ENCODE measurements around the gene IPO7. TPM values are rescaled to one million over a fixed set of nuclear protein-coding genes. Genes with fewer than 3 reads are reported as not detected.

The IPO7 gene
- total and polyA plus RNA-seq, 2 of the 13 experiments (the other 11 are each of a cell fraction or from before 2014, with no cell fraction given), result 59.4 to 98.4 TPM

DNA sequence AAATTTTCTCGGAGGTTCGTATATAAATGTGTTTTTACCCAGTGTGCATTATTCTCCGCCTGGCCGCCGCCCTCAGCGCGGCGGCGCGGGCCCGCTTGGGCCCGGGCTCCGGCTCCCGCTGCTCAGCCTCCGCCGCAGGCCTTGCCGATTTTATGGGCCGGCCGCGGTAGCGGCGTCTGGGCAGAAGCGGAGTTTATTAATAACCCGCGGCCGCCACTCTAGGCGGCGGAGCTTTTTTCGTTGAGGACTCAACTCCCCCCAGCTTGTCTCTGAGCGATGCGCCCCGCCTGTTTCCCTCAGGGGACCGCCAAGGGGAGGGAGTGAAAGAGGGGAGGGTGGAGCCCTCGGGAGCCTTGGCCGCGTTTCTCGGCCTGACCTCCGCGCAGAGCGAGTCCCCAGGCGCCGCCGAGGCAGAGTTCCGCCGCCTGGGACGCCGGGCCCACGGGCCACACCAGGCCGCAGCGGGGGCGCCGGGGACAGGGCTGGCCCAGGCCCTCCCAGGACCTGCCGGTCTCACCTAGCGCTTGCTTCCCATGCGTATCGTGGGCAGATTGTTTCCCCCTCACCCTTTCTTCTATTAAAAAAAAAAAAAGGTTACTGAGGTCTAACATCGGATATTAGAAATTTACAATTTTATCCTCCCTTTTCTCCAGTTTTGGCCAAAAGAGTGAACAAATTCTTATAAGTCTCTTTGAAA is 76.8 kb downstream of the IPO7 start (continued):
- TF ChIP-seq ZNF331 (CRISPR knock-in tag; IDR thresholded peaks at IDR 0.05) (peak; percentile 64), NFYB (CRISPR knock-in tag; IDR thresholded peaks at IDR 0.05) (no peak), AGO2 (optimal IDR thresholded peaks at IDR 0.05; ENCODE audit: low read depth, low read length) (peak; percentile 99), U2AF2 (IDR thresholded peaks at IDR 0.05; ENCODE audit: low read depth, low read length) (no peak), SIX1 (CRISPR knock-in tag; IDR thresholded peaks at IDR 0.05; ENCODE audit: borderline replicate concordance) (peak; percentile 41; the same call in 1 of the 2 replicates), TEAD2 (CRISPR knock-in tag; IDR thresholded peaks at IDR 0.05) (no peak), TRIM24 (CRISPR knock-in tag; IDR thresholded peaks at IDR 0.05) (no peak), POLR2G (IDR thresholded peaks at IDR 0.05; ENCODE audit: low read depth, low read length) (peak; percentile 98), SMYD3 (CRISPR knock-in tag; IDR thresholded peaks at IDR 0.05) (no peak), EZH2 (conservative IDR thresholded peaks at IDR 0.05; ENCODE audit: low read depth, low read length) (no peak), ZNF556 (CRISPR knock-in tag; IDR thresholded peaks at IDR 0.05; ENCODE audit: borderline replicate concordance) (no peak), ARNT (IDR thresholded peaks at IDR 0.05) (no peak), ZMAT3 (CRISPR knock-in tag; conservative IDR thresholded peaks at IDR 0.05) (no peak), BCL6 (CRISPR knock-in tag; IDR thresholded peaks at IDR 0.05) (0 out of 2 replicates have a peak, but pooled peaks have one; percentile 16), TBX3 (IDR thresholded peaks at IDR 0.05; ENCODE audit: borderline replicate concordance) (no peak), RFX3 (CRISPR knock-in tag; IDR thresholded peaks at IDR 0.05) (no peak), ZNF512 (CRISPR knock-in tag; IDR thresholded peaks at IDR 0.05) (no peak), ZNF761 (CRISPR knock-in tag; conservative IDR thresholded peaks at IDR 0.05) (no peak), ZNF746 (CRISPR knock-in tag; IDR thresholded peaks at IDR 0.05) (peak; percentile 75), NR2F1 (CRISPR knock-in tag; IDR thresholded peaks at IDR 0.05) (no peak; a peak in 1 of 4 replicates), KLF6 (CRISPR knock-in tag; IDR thresholded peaks at IDR 0.05) (0 out of 2 replicates have a peak, but pooled peaks have one; percentile 26), SNRNP70 (IDR thresholded peaks at IDR 0.05; ENCODE audit: low read depth, low read length) (no peak), NFATC3 (CRISPR knock-in tag; IDR thresholded peaks at IDR 0.05) (no peak), RBFOX2 (IDR thresholded peaks at IDR 0.05; ENCODE audit: low read depth, low read length) (peak; percentile 99), NFKB2 (CRISPR knock-in tag; IDR thresholded peaks at IDR 0.05; ENCODE audit: borderline replicate concordance) (no peak), MXD1 (CRISPR knock-in tag; IDR thresholded peaks at IDR 0.05) (no peak)
- TF ChIP-seq, protein P1, sequence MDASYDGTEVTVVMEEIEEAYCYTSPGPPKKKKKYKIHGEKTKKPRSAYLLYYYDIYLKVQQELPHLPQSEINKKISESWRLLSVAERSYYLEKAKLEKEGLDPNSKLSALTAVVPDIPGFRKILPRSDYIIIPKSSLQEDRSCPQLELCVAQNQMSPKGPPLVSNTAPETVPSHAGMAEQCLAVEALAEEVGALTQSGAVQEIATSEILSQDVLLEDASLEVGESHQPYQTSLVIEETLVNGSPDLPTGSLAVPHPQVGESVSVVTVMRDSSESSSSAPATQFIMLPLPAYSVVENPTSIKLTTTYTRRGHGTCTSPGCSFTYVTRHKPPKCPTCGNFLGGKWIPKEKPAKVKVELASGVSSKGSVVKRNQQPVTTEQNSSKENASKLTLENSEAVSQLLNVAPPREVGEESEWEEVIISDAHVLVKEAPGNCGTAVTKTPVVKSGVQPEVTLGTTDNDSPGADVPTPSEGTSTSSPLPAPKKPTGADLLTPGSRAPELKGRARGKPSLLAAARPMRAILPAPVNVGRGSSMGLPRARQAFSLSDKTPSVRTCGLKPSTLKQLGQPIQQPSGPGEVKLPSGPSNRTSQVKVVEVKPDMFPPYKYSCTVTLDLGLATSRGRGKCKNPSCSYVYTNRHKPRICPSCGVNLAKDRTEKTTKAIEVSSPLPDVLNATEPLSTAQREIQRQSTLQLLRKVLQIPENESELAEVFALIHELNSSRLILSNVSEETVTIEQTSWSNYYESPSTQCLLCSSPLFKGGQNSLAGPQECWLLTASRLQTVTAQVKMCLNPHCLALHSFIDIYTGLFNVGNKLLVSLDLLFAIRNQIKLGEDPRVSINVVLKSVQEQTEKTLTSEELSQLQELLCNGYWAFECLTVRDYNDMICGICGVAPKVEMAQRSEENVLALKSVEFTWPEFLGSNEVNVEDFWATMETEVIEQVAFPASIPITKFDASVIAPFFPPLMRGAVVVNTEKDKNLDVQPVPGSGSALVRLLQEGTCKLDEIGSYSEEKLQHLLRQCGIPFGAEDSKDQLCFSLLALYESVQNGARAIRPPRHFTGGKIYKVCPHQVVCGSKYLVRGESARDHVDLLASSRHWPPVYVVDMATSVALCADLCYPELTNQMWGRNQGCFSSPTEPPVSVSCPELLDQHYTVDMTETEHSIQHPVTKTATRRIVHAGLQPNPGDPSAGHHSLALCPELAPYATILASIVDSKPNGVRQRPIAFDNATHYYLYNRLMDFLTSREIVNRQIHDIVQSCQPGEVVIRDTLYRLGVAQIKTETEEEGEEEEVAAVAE (CRISPR knock-in tag; IDR thresholded peaks at IDR 0.05; ENCODE audit: borderline replicate concordance), result no peak

Data from HepG2 (cell line).